GM21423 (cell line): Measurements from ENCODE around the gene CHCHD6.

Experiments
- ATAC-seq: cut with Tn5 transposase; IDR thresholded peaks from one replicate; pipeline ENCODE4 v1.9.1; 2021; ENCODE audit warnings: mild to moderate bottlenecking, moderate library complexity; ENCODE audit not compliant: unreplicated experiment

Gene CHCHD6

DNA sequence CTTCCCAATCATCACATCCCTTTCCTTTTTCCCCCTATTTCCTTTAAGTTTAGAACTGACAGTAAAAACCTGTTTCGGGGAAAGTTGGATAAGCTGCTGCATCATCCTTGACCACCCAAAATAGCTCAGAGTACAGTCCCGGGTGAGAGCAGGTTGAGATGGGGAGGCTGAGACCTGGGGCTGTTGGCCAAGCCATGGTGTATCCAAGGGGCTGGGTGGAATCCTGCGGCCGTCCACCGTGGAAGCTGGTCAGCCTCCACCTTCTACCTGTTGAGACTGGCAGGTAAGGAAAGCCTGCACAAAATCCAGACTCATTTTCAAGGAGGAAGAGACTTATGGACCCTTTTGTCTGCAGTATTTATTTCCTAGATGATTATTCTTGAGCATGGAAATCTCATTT lies 150.6 kb downstream of the CHCHD6 start:
- no peak for ATAC-seq

DNA sequence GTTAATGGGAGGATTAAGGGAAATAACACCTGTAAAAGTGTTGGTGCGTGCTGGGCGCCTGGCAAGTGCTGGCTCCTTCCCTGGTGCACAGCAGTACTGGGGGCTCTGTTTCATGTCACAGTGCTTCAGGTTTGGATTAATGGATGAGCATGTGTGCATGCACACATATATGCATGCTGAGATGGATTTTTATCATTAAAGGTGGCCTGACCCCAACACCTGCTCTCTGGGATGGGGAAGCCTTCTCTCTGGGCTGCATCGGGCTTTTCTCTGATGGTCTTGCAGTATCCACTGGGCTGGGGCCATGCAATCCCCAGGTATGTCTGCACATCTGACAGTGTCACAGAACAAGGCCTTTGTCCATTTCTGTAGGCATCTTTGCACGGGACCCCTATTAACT lies 151.3 kb downstream of the CHCHD6 start:
- no peak for ATAC-seq

DNA sequence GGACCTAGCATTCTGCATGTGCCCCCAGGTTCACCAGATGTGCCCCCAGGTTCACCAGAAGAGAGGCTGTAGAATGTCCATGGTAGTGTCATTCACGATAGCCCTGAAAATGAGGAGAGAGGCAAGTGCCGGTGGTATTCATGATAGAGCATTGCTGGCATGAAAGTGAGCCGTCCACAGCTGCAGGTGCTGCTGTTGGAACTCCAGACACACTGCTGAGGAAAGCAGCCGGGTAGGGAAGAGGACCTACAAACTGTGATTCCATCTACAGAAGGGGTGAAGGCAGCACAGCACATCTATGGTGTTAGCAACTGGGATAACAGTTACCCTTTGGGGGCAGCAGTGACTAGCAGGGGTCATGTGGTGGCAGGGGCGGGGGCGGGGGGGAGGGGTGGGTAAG lies 153.9 kb downstream of the CHCHD6 start:
- ATAC-seq = no peak

DNA sequence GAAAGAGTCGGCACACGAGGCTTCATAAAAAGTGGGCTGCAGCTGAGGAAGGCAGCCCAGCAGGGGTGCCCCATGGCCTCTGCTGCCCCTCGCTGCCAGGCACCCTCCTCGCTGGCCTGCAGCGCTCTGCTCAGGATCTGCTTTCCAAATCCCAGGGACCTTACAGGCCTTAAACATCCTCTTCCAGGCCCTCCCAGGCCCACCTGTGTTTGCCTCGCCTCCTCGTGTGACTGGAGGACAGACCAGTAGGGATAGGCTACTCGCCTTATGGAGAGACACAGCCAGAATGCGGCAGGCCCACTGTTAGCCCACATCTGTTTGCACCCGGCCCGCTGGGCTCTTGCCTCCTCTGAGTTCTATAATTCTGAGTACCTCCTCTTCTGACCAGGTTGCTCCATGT lies 154.4 kb downstream of the CHCHD6 start:
- ATAC-seq = no peak

DNA sequence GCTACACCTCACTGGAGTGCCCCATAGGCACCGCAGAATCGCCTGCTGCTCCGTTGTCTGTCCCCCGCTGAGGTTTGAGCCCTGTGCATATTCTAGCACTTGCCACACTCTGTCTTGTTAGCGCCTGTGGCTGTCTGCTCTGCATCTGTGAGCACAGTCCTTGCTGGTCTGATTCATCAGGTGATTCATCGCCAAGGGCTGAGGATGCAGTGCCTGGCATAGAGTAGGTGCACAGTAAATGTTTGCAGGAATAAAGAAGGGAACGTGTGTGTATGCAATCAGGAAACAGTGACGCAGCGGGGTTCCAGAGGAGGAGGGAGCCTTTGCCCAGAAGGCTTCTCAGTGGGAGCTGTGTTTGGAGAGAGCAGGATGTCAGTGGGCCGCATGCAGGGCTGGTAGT lies 154.8 kb downstream of the CHCHD6 start:
- ATAC-seq = no peak

DNA sequence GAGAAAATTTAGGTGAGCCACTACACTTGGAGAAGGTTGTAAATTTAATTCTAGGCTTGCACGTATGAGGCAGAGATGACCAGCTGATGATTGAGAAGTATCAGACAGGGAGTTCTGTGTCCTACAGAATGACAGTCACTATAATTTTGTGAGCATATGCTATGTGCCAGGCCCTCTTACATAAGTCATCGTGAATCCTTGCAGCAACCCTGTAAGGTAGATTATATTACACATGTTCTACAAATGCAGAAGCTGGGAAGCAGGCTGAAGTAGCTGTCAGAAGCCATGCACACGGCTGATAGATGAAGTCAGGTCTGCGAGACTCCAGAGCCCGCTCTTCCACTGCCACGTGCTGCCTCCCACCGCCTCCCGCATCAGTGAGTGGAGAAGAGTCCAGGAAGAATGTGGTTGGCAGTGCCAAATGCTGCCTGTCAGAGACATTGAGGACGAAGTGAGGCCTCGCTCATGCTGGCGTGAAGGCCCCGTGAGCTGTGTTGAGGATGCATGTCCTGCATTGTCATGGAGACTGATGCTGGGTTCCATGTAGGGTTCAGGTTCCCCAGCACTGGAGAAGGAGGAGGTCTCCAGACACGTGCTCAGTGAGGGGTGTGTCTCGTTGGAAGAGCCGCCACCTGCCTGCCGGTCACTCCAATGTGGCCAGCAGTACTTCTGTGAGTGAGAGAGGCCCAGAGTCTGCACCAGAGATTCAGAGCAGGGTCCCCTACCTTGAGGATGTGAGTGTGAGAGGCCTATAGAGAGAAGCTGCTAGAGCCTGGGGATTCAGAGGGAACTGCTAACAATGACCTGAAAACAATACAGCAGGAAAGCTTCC lies 155.6 kb downstream of the CHCHD6 start:
- no peak for ATAC-seq

DNA sequence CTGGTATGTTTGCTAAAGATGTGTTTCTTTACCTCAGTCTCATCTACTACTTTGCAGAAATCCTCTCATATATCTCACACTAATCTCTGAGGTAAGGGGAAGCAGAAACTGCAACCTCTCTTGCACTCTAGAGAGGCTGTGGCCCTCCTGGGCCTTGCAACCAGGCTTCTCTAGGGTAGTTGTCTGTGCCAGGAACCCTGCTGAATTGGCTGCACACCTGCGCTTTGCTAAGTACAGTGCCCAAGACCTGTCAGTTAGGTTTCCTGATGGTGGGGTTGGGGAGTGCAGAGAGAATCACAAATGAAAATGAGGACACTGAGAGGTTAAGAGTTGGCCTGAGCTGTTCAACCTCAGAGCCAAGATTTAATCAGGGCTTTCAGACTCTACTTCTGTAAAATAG lies 161.7 kb downstream of the CHCHD6 start:
- no peak for ATAC-seq

DNA sequence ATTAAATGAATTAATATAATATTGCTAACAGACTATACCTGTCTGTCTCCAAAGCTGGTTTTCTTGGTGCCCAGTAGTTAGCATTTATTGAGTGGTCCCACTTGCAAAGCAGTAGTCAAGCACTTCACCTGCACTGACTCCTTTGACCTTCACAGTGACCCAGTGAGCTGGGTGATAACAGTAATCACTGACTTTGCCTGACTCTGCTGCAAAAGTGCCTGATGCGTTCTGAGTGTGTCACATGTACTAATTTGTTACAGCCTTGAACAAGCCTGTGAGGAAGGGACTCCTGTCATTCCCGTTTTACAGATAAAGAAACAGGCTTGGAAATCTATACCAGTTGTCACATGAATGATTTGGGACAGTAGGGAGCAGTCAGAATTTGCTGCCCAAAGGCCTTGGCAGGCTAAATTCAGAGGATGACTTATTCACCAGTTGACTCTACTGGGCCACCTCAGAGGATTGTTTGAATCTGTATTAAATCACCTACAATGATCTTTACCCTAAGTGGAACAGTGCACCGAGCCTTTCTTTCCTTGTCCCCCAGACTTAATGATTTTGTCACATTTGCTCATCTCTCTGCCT lies 162.2 kb downstream of the CHCHD6 start:
- no peak for ATAC-seq

DNA sequence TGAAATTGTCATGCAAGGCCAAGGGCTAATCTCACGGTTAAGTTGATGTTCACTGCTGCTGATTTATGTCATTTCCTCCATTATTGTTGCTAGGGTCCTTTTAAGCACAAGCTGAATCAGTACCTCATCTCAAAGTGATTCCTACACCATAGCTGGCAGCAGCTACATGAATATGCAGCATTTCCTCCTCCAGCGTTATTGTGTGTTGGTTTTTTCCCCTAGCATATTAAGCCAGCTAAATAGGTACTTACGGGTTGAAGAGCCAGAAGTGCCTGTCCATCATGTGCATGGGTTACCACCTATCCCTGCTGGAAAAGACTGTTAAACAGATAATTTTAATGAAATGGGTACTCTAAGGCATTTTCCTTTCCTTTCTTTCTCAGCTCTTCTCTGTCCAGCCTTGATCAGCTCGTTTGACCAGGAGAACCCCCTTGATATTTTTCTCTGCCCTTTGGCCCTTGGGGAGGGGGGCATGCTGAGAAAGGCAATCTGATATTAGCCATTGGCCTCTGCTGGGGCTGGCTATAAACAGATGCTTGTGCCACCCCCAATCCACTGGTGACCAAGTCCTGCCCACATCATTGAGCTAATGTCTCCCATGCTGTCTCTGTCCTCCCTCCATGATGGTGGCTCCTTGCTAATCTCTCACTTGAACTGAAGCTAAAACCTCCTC lies 163.3 kb downstream of the CHCHD6 start:
- no peak for ATAC-seq

DNA sequence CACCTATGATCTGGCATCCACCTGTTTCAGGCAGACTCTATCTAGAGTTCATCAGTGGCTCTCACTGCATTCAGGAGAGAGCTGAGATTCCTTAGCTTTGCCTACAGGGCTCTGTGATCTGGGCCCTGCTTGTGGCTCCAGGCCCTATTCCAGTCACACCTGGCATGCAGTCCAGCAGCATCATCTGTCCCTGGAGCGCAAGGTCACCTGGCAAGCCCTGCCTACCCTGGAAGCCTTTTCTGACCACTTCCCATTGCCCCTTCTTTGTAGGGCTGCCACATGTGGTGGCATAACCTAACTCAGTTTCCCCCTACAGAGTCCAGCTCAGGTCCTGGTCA lies 163.8 kb downstream of the CHCHD6 start:
- no peak for ATAC-seq

DNA sequence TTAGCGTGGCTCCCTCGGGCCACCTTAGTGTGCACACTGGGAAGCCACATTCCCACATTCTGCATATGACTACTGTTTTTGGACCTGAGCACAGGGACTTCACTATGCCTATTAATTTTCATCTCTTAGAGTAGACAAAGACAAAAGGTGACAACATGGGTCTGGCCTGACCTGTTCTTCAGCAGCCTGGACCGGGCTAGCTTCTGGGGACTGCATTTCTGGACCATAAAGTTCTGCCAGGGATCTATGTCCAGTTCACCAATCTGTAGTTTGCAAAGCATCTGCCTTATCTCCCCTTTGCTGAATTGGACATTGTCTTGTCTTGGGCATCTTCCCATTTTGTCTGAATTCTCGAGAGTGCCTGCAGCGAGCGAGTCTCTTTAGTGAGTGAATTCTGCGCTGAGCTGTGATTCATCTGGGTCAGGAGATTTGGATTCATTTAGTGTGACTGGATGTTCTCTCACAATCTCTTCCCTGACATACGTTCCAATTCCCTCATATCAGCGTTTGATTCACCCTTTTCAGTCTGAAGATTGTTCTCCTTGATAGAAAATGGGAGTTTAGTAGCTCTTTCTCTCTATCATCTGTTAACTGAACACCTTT lies 166.7 kb downstream of the CHCHD6 start:
- no peak for ATAC-seq

DNA sequence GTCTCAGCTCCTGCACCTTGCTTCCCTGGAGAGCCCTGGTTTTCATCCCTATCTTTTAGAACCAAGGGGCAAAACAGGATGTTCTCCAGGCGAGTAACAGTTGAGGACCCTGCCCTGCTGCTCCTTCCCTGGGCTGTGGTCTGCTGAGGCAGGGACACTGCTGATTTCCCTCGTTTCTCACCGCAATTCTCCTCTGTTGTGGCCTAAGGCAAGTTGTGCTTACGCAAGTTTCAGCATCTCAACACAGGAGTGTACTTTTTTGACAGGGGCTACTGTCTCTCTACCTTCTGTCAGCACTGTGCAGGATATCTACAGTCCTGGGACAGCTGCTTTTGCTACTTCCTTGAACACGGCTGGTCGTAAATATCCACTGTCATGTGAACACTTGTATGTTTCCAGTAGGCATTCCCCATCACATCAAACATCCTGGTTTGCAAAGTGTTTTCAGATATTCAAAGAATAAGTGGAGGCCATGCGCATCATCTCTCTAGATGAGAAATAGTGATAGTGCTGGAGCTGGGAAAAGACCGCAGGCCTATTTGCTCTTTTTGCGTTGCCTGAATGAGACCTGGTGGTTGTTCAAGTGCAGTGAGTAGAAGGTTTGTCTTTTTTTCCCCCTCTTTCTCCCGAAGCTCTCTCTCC lies 168.8 kb downstream of the CHCHD6 start:
- no peak for ATAC-seq

DNA sequence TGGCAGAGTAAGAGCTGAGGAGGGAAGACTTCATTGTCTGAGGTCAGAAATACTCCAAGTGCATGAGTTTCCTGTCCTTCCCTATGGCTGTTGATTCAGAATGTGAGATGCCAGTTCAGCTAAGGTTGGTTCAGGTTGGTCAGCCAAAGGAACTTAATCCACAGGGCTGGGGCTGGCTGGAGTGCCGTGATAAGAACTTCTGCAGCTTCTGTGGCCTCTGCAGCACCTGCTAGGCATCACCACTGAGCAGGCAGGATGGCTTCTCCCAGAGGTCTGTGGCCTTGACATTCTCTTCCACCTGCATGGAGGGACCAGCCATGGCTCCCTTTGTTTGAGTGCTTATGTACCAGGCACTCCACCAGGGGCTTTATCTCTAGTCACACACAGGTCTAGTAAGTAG lies 169.4 kb downstream of the CHCHD6 start:
- no peak for ATAC-seq

DNA sequence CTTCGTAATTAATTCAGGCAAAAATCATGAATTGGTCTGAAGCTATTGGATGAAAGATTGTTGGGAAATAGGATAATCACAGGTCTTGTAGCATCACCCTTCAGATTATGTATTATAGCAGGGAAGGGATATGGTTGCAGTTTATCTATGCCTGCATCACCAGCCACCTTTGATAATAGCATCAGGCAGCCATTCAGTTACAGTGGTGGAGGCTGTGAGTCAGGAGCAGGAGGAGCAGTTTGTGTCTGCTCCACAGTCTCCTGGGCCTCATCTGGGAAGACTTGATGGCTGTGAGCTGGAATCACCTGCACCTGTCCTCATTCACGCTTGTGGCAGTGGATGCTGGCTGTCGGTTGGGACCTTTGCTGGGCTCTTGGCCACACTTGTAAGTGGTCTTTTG lies 174.6 kb downstream of the CHCHD6 start:
- ATAC-seq = no peak

DNA sequence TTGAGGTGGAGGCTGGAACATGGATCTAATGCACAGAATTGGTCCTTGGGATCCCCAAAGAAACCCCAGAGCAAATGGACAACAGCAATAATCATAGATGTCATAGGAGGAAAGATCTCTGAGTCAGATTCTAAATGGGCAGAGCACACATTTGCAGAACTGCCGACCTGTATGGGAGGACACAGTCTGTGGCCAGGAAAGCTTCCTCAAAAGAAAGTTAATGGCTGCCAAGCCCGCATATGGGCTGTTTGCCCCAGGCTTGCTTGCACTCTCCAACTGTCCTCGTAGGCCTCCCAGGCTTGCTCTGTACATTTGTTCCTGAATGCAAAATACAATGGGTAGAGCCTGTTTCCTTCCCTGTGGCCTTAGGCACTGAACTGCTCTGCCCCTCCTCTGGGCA lies 176.9 kb downstream of the CHCHD6 start:
- no peak for ATAC-seq

DNA sequence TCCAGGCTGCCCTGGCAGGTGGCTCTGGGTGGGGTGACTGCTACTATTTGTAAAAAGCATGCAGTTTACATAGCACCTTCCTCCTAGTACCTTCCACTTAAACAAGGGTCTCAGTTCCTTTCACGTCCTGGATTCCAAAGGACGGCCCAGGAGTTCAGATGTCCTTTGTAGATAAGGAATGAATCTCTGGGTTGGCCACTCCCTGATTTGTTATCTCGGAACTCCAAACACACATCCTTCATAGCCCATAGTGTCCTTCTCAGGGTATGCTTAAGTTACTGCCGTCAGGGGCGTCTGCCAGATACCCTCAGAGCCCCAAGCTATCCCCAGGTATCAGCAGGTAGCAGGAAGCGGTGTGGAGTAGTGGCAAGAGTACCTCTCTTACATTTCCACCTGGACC lies 177.8 kb downstream of the CHCHD6 start:
- no peak for ATAC-seq

DNA sequence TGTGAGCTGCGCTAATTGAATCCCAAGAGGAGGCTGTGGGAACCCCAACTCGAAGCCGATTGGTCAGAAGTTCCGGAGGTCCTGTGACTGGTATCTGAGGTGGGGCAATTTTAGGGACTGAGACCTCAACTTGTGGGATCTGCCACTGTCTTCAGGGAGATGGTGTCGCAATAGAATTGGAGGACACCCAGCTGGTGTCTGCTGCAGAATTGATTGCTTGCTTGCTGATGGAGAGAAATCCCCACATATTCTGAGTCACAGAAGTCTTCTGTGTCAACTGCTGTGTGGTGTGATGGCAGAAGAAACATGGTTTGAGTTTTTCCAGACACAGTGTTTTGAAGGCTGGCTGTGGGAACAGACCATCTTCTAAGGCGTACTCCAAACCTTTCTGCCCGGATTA lies 179.2 kb downstream of the CHCHD6 start:
- no peak for ATAC-seq

DNA sequence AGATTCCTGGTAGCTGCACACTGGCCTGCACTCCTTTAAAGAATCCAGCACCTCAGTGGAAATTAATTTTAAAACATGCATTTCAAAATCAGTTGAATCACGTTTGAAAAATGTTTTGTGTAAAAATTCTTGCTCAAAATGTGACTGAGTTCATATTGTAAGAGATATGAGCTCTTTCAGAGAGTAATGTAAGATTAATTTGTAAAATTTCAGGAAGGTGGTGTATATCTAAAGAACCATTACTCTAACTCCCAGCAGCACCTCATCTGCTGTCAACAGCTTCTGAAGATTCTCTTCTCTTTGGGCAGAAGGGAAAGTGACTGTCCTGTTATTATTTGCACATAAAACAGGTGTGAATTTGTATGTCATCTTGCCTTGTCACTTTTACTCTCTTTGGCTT lies 181.4 kb downstream of the CHCHD6 start:
- ATAC-seq = no peak

DNA sequence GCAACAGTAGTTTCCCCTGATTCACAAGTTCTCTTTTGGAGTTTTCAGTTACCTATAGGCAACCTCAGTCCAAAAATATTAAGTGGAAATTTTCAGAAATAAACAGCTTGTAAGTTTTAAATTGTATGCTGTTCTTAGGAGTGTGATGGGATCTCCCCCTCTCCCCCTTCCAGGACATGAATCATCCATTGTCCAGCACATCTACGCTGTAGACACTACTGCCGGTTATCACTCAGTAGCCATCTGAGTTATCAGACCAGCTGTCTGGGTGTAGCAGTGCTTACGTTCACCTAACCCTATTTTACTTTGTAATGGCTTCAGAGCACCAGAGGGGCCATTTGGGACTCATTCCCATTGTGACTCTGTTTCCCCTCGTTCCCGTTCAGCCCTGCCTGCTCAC lies 182.2 kb downstream of the CHCHD6 start:
- no peak for ATAC-seq

DNA sequence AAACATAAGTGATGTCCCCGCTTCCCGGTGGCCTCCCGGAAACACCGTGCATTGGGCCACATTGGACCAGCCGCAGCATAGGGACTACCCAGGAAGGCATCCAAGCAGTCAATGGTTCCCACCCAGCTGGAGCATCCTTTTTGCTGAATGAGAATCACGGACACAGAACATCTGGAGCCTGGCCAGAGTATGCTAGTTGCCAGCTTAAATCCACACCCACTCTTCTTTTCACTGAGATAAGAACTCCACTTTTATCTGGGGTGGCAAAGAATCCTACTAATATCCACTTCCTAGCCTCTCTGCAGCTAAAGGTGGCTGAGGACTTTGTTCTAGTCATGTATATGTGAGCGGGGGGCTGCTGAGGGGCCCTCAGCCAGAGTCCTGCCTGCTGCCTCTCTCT lies 183.6 kb downstream of the CHCHD6 start:
- ATAC-seq = no peak

DNA sequence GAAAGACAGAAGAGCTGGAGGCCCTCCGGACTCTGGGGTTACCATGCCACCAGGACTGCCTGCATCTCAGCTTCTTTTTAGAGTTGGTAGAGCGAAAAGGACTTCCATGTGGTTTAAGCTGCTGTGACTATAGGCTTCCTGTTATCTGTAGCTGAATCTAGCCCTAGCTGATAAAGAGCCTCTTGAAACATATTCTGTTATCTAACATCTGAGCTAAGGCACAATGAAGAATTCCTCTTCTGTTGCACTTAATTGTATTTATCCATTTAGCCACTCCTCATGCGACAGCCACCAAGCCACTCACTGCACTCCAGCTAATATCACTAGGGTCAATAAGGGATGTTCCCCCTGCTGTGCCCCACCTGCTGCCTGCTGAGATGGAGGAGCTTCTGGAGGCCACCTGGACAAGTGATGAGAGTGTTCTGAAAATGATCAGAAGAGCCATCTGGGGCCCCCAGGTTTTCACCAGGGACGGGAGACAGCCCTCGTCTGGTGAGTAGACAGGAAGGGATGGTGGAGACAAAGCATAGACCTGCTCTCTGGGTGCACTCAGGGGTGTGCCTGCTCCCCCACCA lies 184.2 kb downstream of the CHCHD6 start:
- ATAC-seq = no peak
